HG02973 (cell line): ENCODE data around the gene EFR3B.
"Not testable (repeated sequence)": the region's sequence is repeated elsewhere in the genome, so short reads cannot be mapped to it uniquely, and the experiment has no call there.

Source experiments
- ATAC-seq: cut with Tn5 transposase; IDR thresholded peaks from one replicate; pipeline ENCODE4 v1.9.1; 2021; ENCODE audit warnings: moderate library complexity; ENCODE audit not compliant: unreplicated experiment

EFR3B gene

GRCh38 chr2:25072606-25073005 is 30.7 kb downstream of the EFR3B start:
- no peak for ATAC-seq

- ATAC-seq: no peak
Observed at GRCh38 chr2:25073025-25073424, 31.1 kb downstream of the EFR3B start.

GRCh38 chr2:25073914-25074313 is 32.0 kb downstream of the EFR3B start:
- no peak for ATAC-seq

DNA sequence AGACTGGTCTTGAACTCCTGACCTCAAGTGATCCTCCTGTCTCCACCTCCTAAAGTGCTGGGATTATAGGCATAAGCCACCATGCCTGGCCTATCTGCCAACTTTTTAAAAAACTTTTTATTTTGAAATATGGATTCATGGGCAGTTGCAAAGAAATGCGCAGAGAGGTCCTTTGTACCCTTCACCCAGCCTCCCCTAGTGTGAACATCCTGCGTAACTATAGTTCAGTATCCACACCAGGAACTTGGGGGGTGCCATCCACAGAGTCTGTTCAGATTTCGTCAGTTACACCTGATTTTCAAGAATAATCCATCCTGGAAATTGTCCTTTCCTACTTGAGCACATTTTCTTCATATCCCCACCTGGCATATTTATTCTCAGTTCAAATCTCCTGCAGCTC is 33.0 kb downstream of the EFR3B start:
- ATAC-seq: no peak

- ATAC-seq: no peak
Observed at GRCh38 chr2:25076749-25077148, 34.9 kb downstream of the EFR3B start.

GRCh38 chr2:25077789-25078169 is 35.9 kb downstream of the EFR3B start:
- no peak for ATAC-seq

DNA sequence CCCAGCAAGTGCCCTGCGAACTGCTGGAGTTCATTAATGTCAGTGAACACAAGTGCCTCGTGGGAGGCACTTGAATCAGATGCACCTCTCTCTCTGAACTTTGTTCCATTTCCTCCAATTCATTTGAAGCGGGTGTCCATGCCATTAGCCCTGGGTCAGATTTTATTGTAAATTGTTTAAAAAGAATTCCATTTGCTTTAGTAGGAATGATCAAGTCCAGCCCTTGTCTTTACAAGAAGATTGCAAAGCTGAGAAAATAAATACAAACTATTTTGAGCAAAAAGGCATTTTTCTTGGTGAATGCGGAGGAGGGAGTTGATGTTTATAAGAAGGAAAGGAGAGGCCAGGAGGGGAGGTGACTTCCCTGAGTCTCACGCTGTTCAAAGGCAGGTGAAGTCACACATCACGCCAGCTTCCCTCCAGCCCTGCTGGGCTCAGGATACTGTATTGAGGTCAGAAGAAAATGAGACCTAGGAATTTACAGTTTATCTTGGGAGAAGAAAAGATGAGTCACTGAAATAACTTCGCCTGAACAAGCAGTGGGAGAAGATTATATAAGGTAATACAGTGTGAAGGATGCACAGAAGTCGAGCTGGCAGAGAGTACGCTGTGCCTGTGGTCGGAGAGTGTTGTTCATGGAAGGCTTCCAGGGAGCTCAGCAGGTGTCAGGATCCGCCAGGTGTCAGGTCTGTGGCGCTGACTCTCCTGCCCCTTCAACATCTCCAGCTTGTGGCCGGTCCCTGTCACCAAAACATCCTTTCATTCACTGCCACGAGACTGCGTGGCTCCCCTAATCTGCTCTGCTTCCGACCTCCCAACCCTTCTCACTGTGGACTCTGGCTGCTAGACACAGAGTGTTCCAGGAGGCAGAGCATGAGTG is 36.5 kb downstream of the EFR3B start:
- ATAC-seq: no peak

GRCh38 chr2:25079050-25079635 is 37.3 kb downstream of the EFR3B start:
- no peak for ATAC-seq

DNA sequence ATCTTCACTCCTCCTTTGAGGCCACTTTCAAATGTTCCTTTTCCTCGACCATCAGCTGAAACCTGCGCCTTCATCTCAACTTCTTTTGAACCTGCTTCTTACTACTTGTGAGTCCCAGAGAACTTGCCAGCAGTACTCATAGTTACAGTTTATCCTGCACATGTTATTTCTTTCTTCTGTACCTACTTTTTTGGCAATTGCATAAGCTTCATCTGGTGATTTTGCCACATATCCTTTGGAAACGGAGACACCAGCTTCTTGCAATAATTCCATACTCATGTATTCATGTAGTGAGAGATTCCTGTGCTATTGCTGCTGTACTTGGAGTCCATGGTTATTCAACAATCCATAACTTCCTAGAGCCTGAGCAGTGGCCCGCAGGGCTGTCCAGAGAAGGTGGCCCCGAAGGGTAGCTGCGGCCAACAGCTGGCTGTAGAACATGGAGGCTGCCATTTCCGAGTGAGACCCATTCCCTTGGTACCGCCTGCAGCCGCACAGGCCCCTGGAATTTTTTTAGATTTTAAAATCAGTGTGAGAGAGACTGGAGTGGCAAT is 39.4 kb downstream of the EFR3B start:
- ATAC-seq: no peak

GRCh38 chr2:25082002-25082622 is 40.2 kb downstream of the EFR3B start:
- no peak for ATAC-seq

DNA sequence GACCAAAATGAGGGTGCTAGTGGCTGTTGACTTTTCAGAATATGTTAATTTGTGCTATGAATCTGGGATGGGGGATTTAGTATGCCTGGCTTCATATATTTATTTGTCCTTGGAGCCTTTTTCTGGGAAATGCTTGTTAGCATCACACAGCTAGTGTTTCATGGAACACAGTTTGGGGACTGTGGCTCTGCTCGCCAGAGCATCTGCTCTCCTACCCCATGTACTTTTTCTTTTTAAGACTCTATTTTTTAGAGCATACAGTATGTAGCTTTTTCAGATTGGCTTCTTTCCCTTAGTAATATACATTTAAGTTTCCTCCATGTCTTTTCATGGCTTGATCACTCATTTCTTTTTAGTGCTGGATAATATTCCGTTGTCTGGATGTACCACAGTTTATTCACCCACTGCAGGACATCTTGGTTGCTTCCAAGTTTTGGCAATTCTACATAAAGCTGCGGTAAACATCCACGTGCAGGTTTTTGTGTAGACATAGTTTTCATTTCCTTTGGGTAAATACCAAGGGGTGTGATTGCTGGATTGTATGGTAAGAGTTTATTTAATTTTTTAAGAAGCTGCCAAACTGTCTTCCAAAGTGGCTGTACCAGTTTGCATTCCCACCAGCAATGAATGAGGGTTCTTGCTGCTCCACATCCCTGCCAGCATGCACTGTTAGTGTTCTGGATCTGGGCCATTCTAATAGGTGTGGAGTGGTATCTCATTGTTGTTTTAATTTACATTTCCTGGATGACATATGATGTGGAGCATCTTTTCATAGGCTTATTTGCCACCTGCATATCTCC is 44.1 kb downstream of the EFR3B start:
- ATAC-seq: no peak

DNA sequence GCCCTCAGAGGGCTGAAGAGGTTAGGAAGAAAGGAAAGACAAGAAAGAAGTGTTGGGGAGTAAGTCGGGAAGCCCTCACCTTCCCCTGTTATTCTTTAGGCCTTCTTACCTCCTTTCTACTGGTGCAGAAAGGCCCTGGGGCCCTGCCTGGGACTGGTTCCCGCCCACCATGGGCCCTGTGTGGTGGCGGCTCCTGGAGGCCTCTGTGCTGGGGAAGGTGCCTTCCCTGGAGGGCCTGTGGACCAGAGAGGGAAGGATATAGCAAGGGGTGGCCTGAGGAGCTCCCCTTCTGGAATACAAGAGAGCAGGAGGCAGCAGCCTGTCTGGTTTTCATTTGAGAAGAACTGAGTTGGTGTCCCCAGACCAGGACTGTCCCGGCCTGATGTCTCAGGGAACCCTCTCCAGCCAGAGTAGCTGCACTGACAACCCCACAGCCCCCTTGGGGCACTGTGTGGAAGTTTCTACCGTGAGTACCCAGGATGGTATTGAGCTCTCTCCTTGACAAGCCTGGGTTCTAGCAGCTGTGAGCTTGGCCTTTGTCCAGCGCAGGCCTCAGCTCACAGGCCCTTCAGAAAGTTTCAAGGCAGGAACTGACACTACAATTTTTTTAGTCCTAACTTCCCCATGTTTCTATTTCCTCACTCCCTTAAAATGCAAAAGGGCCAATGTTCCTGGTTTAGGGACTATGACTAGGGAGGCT is 47.1 kb downstream of the EFR3B start:
- ATAC-seq: no peak

DNA sequence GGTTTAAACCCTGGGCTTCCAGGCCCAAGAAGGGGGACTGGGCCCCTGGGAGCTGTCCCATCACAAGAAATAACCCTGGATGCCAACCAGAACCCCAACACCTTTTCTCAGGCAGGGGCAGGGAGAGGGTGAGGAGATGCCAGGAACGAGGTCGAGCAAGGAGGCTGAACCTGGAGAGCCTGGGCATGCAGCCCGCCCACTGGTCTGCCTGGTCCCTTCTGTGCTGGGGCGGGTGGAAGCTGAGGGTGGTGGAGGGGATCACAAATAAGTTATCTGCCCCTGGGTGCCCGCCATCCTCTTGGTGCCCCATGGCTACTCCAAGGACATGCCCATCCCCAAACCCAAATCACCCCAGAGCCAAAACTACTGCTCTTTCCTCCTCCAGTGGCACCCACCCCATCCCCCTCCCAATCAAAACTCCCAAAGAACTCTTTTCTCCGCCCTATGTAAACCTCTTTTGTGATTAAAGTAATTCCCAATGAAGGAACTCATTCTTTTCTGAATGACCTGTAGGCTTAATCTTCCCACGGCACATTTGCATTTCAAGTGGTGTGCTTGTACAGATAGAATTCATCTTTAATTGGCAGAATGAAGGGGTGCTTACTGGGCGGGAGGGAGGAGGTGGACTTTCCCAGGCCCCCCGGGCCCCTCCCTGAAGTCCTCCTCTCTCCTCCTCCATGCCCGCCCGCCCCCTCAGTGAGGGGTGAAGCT is 47.9 kb downstream of the EFR3B start:
- no peak for ATAC-seq

GRCh38 chr2:25090801-25091200 is 48.9 kb downstream of the EFR3B start:
- ATAC-seq: no peak

DNA sequence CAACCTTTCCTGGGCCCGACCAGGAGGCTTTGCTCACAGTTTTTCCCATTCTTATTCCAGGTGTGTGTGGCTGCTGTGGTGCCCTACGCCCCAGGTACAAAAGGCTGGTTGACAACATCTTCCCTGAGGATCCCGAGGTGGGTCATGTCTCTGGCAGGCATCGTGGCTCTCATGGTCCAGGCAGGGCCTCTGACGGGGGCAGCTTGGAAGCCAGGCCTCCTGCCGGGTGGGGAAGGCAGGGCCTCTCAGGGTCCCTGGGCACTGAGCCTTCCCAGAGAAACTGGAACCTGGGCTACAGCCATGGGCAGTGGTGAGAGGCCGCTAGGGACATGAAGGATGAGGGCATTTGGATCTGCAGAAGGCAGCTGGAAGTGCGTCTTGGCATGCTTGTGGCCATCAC is 49.4 kb downstream of the EFR3B start:
- no peak for ATAC-seq

- ATAC-seq: no peak
Observed at GRCh38 chr2:25098056-25098455, 56.2 kb downstream of the EFR3B start.

GRCh38 chr2:25098670-25099486 is 57.0 kb downstream of the EFR3B start:
- ATAC-seq: no peak

DNA sequence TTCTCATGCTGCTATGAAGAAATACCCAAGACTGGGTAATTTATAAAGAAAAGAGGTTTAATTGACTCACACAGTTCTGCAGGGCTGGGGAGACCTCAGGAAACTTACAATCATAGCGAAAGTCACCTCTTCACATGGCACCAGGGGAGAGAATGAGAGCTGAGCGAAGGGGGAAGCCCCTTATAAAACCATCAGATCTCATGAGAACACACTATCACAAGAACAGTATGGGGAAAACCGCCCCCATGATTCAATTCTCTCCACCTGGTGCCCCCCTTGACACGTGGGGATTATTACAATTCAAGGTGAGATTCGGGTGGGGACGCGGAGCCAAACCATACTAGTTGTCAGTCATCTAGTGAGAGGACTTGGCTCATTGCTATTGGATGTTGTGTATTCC is 60.5 kb downstream of the EFR3B start:
- not testable (repeated sequence) for ATAC-seq

- ATAC-seq: no peak
Observed at GRCh38 chr2:25103287-25103871, 61.5 kb downstream of the EFR3B start.
